B cell (primary cell): ENCODE measurements around the gene MORC2. TPM values are rescaled to one million over a fixed set of nuclear protein-coding genes. Genes with fewer than 3 reads are reported as not detected.

Experiments used
- ATAC-seq: fragments of 200-7000 bp; cut with Tn5 transposase; one replicate; pipeline ENCODE4 v1.10.0; 2021; ENCODE audit warnings: low read depth, mild to moderate bottlenecking, moderate number of reproducible peaks, moderate library complexity
- CTCF ChIA-PET: fragments of 350-600 bp; sonication (Branson Sonifier 250); formaldehyde crosslinking; loops from one replicate; lab custom pipeline; 2021; ENCODE audit warnings: antibody characterized with exemption, inconsistent platforms; lab: Charles Lee
- POLR2A ChIA-PET: fragments of 350-600 bp; sonication (Branson Sonifier 250); formaldehyde crosslinking; loops from one replicate; lab custom pipeline; 2021; ENCODE audit warnings: antibody characterized with exemption; lab: Charles Lee
- DNase-seq: peaks from one replicate; pipeline ENCODE4 v3.0.0; 2013
- H2AFZ ChIP-seq: 2 replicates; pipeline ENCODE4 v1.6.1; 2012; ENCODE audit warnings: mild to moderate bottlenecking, low read depth, low read length; ENCODE audit not compliant: insufficient read depth, poor library complexity, severe bottlenecking
- H3K27ac ChIP-seq, 2 donors: 1 replicate in 1 of 2; 2 replicates in 1 of 2; pipeline ENCODE4 v1.5.1; 2012 to 2013; ENCODE audit warnings: low read length in 2 of 2, mild to moderate bottlenecking in 2 of 2, moderate library complexity in 1 of 2
- H3K27me3 ChIP-seq, 4 experiments: fragments of 200-600 bp in 1 of 4; sonication (generic) in 1 of 4; replicated peaks in 1 of 4; 1 replicate in 2 of 4; 2 replicates in 2 of 4; pipeline versions ENCODE4 v1.6.1 to v1.7.0; 2013 to 2016; ENCODE audit warnings: low read length in 3 of 4, mild to moderate bottlenecking in 2 of 4, mixed read lengths in 1 of 4, moderate library complexity in 1 of 4; ENCODE audit not compliant: insufficient read depth in 4 of 4, control insufficient read depth in 3 of 4; ENCODE audit errors: control extremely low read depth in 1 of 4
- H3K36me3 ChIP-seq, 2 experiments: replicated peaks in 1 of 2; 1 replicate in 1 of 2; 2 replicates in 1 of 2; pipeline versions ENCODE4 v1.6.1 to v1.7.1; 2013; ENCODE audit warnings: low read length in 1 of 2; ENCODE audit not compliant: insufficient read depth in 2 of 2, control insufficient read depth in 1 of 2; ENCODE audit errors: control extremely low read depth in 1 of 2, extremely low read depth in 1 of 2
- H3K4me1 ChIP-seq, 2 donors: fragments of 200-600 bp in 1 of 2; sonication (generic) in 1 of 2; 1 replicate in 1 of 2; 2 replicates in 1 of 2; pipeline versions ENCODE4 v1.5.1 to v1.6.1; 2013 to 2017; ENCODE audit warnings: low read length in 2 of 2; ENCODE audit not compliant: control insufficient read depth in 2 of 2, insufficient read depth in 2 of 2
- H3K4me2 ChIP-seq: replicated peaks from 2 replicates; pipeline ENCODE3; 2012; ENCODE audit warnings: mild to moderate bottlenecking, low read depth, low read length; ENCODE audit not compliant: poor library complexity, severe bottlenecking
- H3K4me3 ChIP-seq, 5 experiments: fragments of 200-600 bp in 1 of 5; sonication (generic) in 1 of 5; 1 replicate in 3 of 5; 2 replicates in 2 of 5; pipeline versions ENCODE4 v1.5.1 to v1.7.0; 2011 to 2016; ENCODE audit warnings: low read length in 4 of 5, mild to moderate bottlenecking in 4 of 5, low read depth in 2 of 5, control low read depth in 1 of 5, moderate library complexity in 1 of 5; ENCODE audit not compliant: insufficient read depth in 1 of 5; ENCODE audit errors: control extremely low read depth in 1 of 5, extremely low read depth in 1 of 5
- H3K79me2 ChIP-seq: fragments of 200-600 bp; sonication (generic); one replicate; pipeline ENCODE4 v1.6.0; 2016; ENCODE audit warnings: low read length; ENCODE audit not compliant: control insufficient read depth, insufficient read depth
- H3K9ac ChIP-seq: fragments of 200-600 bp; sonication (generic); 2 replicates; pipeline ENCODE4 v1.6.1; 2017; ENCODE audit warnings: mild to moderate bottlenecking, low read length, moderate library complexity
- H3K9me3 ChIP-seq, 3 donors: one replicate each; pipeline versions ENCODE4 v1.6.1 to v1.7.1; 2013; ENCODE audit warnings: low read length in 2 of 3; ENCODE audit not compliant: control insufficient read depth in 2 of 3, insufficient read depth in 1 of 3; ENCODE audit errors: control extremely low read depth in 1 of 3
- H4K20me1 ChIP-seq: 2 replicates; pipeline ENCODE4 v1.6.0; 2012; ENCODE audit warnings: mild to moderate bottlenecking, low read length; ENCODE audit not compliant: insufficient read depth, control insufficient read depth, poor library complexity, severe bottlenecking
- H3K27ac Mint-ChIP-seq: one replicate; pipeline ENCODE4 v1.8.0; 2021; ENCODE audit warnings: mixed read lengths
- H3K27me3 Mint-ChIP-seq: one replicate; pipeline ENCODE4 v1.8.0; 2021; ENCODE audit warnings: mixed read lengths
- H3K4me1 Mint-ChIP-seq: one replicate; pipeline ENCODE4 v1.8.0; 2021; ENCODE audit warnings: mixed read lengths
- H3K4me3 Mint-ChIP-seq: one replicate; pipeline ENCODE4 v1.8.0; 2021; ENCODE audit warnings: mixed read lengths
- H3K9me3 Mint-ChIP-seq: one replicate; pipeline ENCODE4 v1.8.0; 2022; ENCODE audit warnings: mixed read lengths; ENCODE audit not compliant: insufficient read depth
- CTCF ChIP-seq: fragments of 200-600 bp; IDR thresholded peaks from one replicate; pipeline ENCODE4 v1.8.0; 2022; ENCODE audit warnings: antibody characterized with exemption, mild to moderate bottlenecking
- EZH2 ChIP-seq: IDR thresholded peaks from 2 replicates; pipeline ENCODE4 v1.6.1; 2012; ENCODE audit warnings: borderline replicate concordance, low read depth, mild to moderate bottlenecking, moderate library complexity, low read length; ENCODE audit not compliant: insufficient read depth, poor library complexity, severe bottlenecking
- WGBS: methylation state at CpG from one replicate; pipeline ENCODE4 v1.1.5; 2013; ENCODE audit warnings: missing lambda C conversion rate; ENCODE audit not compliant: insufficient coverage; 5-methylcytosine and 5-hydroxymethylcytosine counted together
- intact Hi-C: fragments of 100-400 bp; cut with micrococcal nuclease; formaldehyde crosslinking; loops from one replicate; pipeline ENCODE4 v1.10.0; 2022
- polyA plus RNA-seq: library from polyadenylated mRNA; depleted of rRNA; stranded (reverse); fragments of >200 nt; gene quantifications from 2 replicates; pipeline ENCODE4 v1.2.3, GENCODE V29; 2012
- total RNA-seq, 2 donors: library from RNA; stranded (reverse); fragments of 120-200 nt in 1 of 2; gene quantifications; 1 replicate in 1 of 2; 2 replicates in 1 of 2; pipeline versions ENCODE4 v1.2.3 to v1.2.4, GENCODE V29; 2013 to 2022

Gene MORC2
- total and polyA plus RNA-seq, 2 donors (not counting 1 experiment from before 2014, with no cell fraction given), result 10.1 to 25.0 TPM

GRCh38 chr22:30878516-30879414 is 89.8 kb downstream of the MORC2 start:
- Mint-ChIP-seq H3K27me3 (no peaks in the 10 kb centered on the region), H3K4me1 (no peaks in the 10 kb centered on the region), H3K27ac (no peak overlapping the region), H3K9me3 (no peaks in the 10 kb centered on the region), H3K4me3 (no peak overlapping the region)
- no peak for TF ChIP-seq EZH2
- no peak for TF ChIP-seq CTCF
- POLR2A ChIA-PET, result no interaction called here
- Histone ChIP-seq H3K36me3 (no peaks in the 10 kb centered on the region), H3K27ac (no peak overlapping the region), H3K4me3 (no peak overlapping the region), H3K79me2 (no peaks in the 10 kb centered on the region), H4K20me1 (no peaks in the 10 kb centered on the region), H2AFZ (no peak overlapping the region), H3K9ac (no peak overlapping the region), H3K9me3 (no peaks in the 10 kb centered on the region), H3K4me1 (no peaks in the 10 kb centered on the region), H3K27me3 (no peaks in the 10 kb centered on the region), H3K4me2 (no peak overlapping the region)
- intact Hi-C loops, result no loop called here
- ATAC-seq (no peak), DNase-seq (no peak)
- 77% methylated on average over 15 of the region's 16 CpGs for WGBS
- CTCF ChIA-PET, result no interaction called here
